Measurements from ENCODE around the gene ZNF684.

DNA sequence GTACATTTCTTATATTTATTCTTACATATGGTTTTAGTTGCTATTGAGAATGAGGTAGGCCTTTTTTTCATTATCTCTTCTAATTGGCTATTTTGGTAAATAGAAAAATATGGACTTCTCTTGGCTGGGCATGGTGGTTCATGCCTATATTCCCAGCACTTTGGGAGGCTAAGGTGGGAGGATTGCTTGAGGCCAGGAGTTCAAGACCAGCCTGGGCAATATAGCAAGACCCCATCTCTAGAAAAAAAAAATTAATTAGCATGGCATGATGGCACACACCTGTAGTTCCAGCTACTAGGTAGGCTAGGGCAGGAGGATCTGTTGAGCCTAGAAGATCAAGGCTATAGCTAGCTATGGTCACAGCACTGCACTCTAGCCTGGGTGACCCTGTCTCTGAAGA lies 3.2 kb downstream of the ZNF684 start:
- TF ChIP-seq, protein P1, sequence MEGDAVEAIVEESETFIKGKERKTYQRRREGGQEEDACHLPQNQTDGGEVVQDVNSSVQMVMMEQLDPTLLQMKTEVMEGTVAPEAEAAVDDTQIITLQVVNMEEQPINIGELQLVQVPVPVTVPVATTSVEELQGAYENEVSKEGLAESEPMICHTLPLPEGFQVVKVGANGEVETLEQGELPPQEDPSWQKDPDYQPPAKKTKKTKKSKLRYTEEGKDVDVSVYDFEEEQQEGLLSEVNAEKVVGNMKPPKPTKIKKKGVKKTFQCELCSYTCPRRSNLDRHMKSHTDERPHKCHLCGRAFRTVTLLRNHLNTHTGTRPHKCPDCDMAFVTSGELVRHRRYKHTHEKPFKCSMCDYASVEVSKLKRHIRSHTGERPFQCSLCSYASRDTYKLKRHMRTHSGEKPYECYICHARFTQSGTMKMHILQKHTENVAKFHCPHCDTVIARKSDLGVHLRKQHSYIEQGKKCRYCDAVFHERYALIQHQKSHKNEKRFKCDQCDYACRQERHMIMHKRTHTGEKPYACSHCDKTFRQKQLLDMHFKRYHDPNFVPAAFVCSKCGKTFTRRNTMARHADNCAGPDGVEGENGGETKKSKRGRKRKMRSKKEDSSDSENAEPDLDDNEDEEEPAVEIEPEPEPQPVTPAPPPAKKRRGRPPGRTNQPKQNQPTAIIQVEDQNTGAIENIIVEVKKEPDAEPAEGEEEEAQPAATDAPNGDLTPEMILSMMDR (optimal IDR thresholded peaks at IDR 0.05 in 1 of 3, IDR thresholded peaks at IDR 0.05 in 1 of 3, conservative IDR thresholded peaks at IDR 0.05 in 1 of 3; ENCODE audit: extremely low read depth in 1 of 3, insufficient read depth in 2 of 3, low read length in 3 of 3) = no peak
- TF ChIP-seq EZH2 (IDR thresholded peaks at IDR 0.05; ENCODE audit: low read length) = no peak

Measured in keratinocyte (primary cell).